Measurements from ENCODE around the gene USP12. TPM values are rescaled to one million over a fixed set of nuclear protein-coding genes. Genes with fewer than 3 reads are reported as not detected.

The USP12 gene
- total RNA-seq, 1 donor from 2014 or later = 19.7 TPM

DNA sequence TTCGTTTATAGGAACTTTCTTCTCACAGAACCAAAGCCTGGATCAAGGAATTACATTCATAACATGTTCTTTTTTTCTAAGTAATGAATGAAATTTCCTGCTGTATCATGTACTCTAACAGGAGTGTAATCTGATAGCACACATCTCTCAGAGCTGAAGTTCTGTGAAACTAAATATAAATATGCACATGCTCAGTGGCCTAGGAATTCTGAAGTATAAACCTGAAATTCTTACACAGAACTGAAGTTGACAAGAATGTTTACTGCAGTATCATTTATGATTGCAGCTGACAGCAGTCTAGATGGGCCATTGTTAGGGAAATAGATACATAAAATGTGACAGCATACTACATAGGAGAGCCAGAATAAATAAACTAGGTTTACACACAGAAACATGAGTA lies 54.5 kb downstream of the USP12 start:
- Mint-ChIP-seq H3K9me3 (peaks cover 47% of the 10 kb centered on the region), H3K36me3 (peaks cover 51% of the 10 kb centered on the region), H3K4me3 (no peak overlapping the region), H3K27me3 (ENCODE audit: insufficient read depth, low read depth) (no peaks in the 10 kb centered on the region), H3K27ac (no peak overlapping the region), H3K4me1 (peaks cover 4% of the 10 kb centered on the region)
- Histone ChIP-seq H3K4me3 (no peak overlapping the region), H4K20me1 (ENCODE audit: low read depth) (peaks cover 2% of the 10 kb centered on the region), H3F3A (ENCODE audit: low read depth) (no peaks in the 10 kb centered on the region), H3K79me2 (ENCODE audit: low read depth) (peaks cover 58% of the 10 kb centered on the region), H3K4me2 (no peak overlapping the region), H3K9me3 (ENCODE audit: low read depth) (no peaks in the 10 kb centered on the region), H3K4me1 (peaks cover 7% of the 10 kb centered on the region), H3K36me3 (no peaks in the 10 kb centered on the region), H3K9ac (no peak overlapping the region), H3K27me3 (no peaks in the 10 kb centered on the region), H2AFZ (replicated peaks) (no peak overlapping the region), H3K27ac (no peak overlapping the region)
- TF ChIP-seq, protein P1, sequence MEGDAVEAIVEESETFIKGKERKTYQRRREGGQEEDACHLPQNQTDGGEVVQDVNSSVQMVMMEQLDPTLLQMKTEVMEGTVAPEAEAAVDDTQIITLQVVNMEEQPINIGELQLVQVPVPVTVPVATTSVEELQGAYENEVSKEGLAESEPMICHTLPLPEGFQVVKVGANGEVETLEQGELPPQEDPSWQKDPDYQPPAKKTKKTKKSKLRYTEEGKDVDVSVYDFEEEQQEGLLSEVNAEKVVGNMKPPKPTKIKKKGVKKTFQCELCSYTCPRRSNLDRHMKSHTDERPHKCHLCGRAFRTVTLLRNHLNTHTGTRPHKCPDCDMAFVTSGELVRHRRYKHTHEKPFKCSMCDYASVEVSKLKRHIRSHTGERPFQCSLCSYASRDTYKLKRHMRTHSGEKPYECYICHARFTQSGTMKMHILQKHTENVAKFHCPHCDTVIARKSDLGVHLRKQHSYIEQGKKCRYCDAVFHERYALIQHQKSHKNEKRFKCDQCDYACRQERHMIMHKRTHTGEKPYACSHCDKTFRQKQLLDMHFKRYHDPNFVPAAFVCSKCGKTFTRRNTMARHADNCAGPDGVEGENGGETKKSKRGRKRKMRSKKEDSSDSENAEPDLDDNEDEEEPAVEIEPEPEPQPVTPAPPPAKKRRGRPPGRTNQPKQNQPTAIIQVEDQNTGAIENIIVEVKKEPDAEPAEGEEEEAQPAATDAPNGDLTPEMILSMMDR (IDR thresholded peaks at IDR 0.05) = no peak
- TF ChIP-seq EZH2 (IDR thresholded peaks at IDR 0.05) (no peak), EZH2phosphoT487 (IDR thresholded peaks at IDR 0.05) (no peak)
- no peak for DNase-seq (ENCODE audit: low spot score)

DNA sequence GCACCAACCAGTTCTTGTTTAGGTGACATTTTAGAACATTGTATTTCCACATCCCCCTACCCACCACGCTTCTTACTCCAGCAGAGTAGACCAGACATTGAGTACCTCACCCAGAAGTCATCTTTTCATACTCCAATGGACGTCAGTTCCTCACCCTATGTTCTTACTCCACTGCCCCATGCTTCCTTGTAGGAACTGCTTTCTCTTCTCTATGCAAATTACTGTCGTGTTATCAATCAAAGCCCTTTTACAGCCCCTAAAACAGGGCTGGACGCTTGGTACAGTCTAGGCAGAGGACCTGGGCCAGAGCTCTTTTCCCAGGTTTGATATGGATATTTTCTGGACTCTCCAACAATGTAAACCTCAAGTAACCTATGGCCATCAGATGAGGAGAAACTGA lies 58.2 kb downstream of the USP12 start:
- Mint-ChIP-seq H3K4me1 (no peaks in the 10 kb centered on the region), H3K4me3 (no peak overlapping the region), H3K36me3 (peaks cover 33% of the 10 kb centered on the region), H3K27me3 (ENCODE audit: insufficient read depth, low read depth) (no peaks in the 10 kb centered on the region), H3K27ac (no peak overlapping the region), H3K9me3 (peaks cover 15% of the 10 kb centered on the region)
- no peaks in the 10 kb centered on the region for H3K9me3 ChIP-seq (ENCODE audit: low read depth)
- H3K9ac ChIP-seq = no peak overlapping the region
- H3K4me3 ChIP-seq = no peak overlapping the region
- no peak for TF ChIP-seq EZH2phosphoT487 (IDR thresholded peaks at IDR 0.05)
- TF ChIP-seq, protein P1 (IDR thresholded peaks at IDR 0.05) = no peak
- peaks cover 33% of the 10 kb centered on the region for H3K79me2 ChIP-seq (ENCODE audit: low read depth)
- H3K36me3 ChIP-seq = no peaks in the 10 kb centered on the region
- no peaks in the 10 kb centered on the region for H3F3A ChIP-seq (ENCODE audit: low read depth)
- H3K4me1 ChIP-seq = no peaks in the 10 kb centered on the region
- H4K20me1 ChIP-seq (ENCODE audit: low read depth) = no peaks in the 10 kb centered on the region
- H2AFZ ChIP-seq (replicated peaks) = no peak overlapping the region
- DNase-seq (ENCODE audit: low spot score) = no peak
- no peaks in the 10 kb centered on the region for H3K27me3 ChIP-seq
- H3K4me2 ChIP-seq = no peak overlapping the region
- H3K27ac ChIP-seq = no peak overlapping the region

DNA sequence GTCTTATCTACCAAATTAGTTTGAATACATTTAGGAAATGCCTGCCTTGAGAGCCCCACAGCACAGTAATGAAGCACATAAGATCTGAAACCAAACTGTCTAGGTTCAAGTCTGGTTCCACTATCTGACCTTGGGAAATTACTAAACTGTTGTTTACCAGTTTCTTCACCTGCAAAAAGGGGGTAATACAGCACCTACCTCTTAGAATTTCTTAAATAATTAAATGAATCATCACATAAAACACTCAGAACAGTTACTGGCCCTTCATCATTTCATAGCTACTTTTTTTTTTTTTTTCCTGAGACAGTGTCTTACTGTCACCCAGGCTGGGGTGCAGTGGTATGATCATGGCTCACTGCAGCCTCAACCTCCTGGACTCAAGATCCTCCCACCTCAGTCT lies 59.6 kb downstream of the USP12 start:
- no peak overlapping the region for H3K27ac ChIP-seq
- peaks cover 28% of the 10 kb centered on the region for H3K36me3 Mint-ChIP-seq
- no peaks in the 10 kb centered on the region for H3K36me3 ChIP-seq
- H3K4me1 ChIP-seq = no peaks in the 10 kb centered on the region
- H2AFZ ChIP-seq (replicated peaks) = no peak overlapping the region
- peaks cover 5% of the 10 kb centered on the region for H3K9me3 Mint-ChIP-seq
- no peaks in the 10 kb centered on the region for H3K4me1 Mint-ChIP-seq
- H3K4me3 ChIP-seq = no peak overlapping the region
- H3K9me3 ChIP-seq (ENCODE audit: low read depth) = no peaks in the 10 kb centered on the region
- peaks cover 19% of the 10 kb centered on the region for H3K79me2 ChIP-seq (ENCODE audit: low read depth)
- H3K27me3 Mint-ChIP-seq (ENCODE audit: insufficient read depth, low read depth) = no peaks in the 10 kb centered on the region
- H3K4me3 Mint-ChIP-seq = no peak overlapping the region
- H3K4me2 ChIP-seq = no peak overlapping the region
- no peak overlapping the region for H3K27ac Mint-ChIP-seq
- H4K20me1 ChIP-seq (ENCODE audit: low read depth) = no peaks in the 10 kb centered on the region
- no peak overlapping the region for H3K9ac ChIP-seq
- no peaks in the 10 kb centered on the region for H3K27me3 ChIP-seq
- no peak for TF ChIP-seq EZH2phosphoT487 (IDR thresholded peaks at IDR 0.05)
- TF ChIP-seq, protein P1 (IDR thresholded peaks at IDR 0.05) = no peak
- TF ChIP-seq EZH2 (IDR thresholded peaks at IDR 0.05) = no peak
- no peak for DNase-seq (ENCODE audit: low spot score)
- no peaks in the 10 kb centered on the region for H3F3A ChIP-seq (ENCODE audit: low read depth)
